ENCODE results near the gene HIVEP2.

HIVEP2 gene

GRCh38 chr6:142845143-142845571, 99.8 kb downstream of the HIVEP2 start:
- peak overlapping the region in 1 of 2 donors; percentile 42 for H3K4me3 ChIP-seq (ENCODE audit: low read depth in 1 of 2, low read length in 2 of 2)
- H3K27me3 ChIP-seq (ENCODE audit: control insufficient read depth in 1 of 2, insufficient read depth in 2 of 2, low read length in 2 of 2), result no peaks in the 10 kb centered on the region
- H3K9me3 ChIP-seq (ENCODE audit: low read length), result no peaks in the 10 kb centered on the region
- peaks cover 37% of the 10 kb centered on the region for H3K4me1 ChIP-seq (ENCODE audit: insufficient read depth, low read length)
- H3K27ac ChIP-seq (ENCODE audit: low read depth, low read length), result peak overlapping the region; percentile 5
- no peaks in the 10 kb centered on the region for H3K36me3 ChIP-seq (ENCODE audit: insufficient read depth, low read length)
- peak overlapping the region; percentile 4 for H3K9ac ChIP-seq (ENCODE audit: low read length)

GRCh38 chr6:142844065-142844755, 100.8 kb downstream of the HIVEP2 start:
- Histone ChIP-seq H3K4me3 (ENCODE audit: low read depth in 1 of 2, low read length in 2 of 2) (no peak overlapping the region), H3K27ac (ENCODE audit: low read depth, low read length) (no peak overlapping the region), H3K9ac (ENCODE audit: low read length) (no peak overlapping the region), H3K9me3 (ENCODE audit: low read length) (no peaks in the 10 kb centered on the region), H3K36me3 (ENCODE audit: insufficient read depth, low read length) (no peaks in the 10 kb centered on the region), H3K4me1 (ENCODE audit: insufficient read depth, low read length) (peaks cover 34% of the 10 kb centered on the region), H3K27me3 (ENCODE audit: control insufficient read depth in 1 of 2, insufficient read depth in 2 of 2, low read length in 2 of 2) (no peaks in the 10 kb centered on the region)

DNA sequence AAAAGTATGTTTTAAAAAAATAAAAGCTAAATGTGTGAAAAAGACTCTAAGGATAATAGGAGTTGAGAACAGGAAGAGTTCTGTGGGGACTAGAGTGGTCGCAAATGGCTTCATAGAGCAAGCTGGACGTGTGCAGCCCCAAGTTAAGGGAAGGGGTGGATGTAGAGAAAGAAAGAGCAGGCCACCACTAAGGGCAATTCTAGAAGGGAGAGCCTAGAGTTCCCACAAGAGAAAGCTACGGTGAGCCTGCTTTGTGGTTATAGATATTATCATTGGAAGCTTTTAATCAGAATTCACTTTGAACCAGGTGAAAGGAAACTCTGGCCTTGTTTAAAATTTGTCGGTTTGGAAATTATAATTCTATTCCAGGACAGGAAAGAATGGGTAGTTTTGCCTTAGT, 101.6 kb downstream of the HIVEP2 start:
- Histone ChIP-seq H3K9me3 (ENCODE audit: low read length) (no peaks in the 10 kb centered on the region), H3K4me3 (ENCODE audit: low read depth in 1 of 2, low read length in 2 of 2) (no peak overlapping the region), H3K27me3 (ENCODE audit: control insufficient read depth in 1 of 2, insufficient read depth in 2 of 2, low read length in 2 of 2) (no peaks in the 10 kb centered on the region), H3K36me3 (ENCODE audit: insufficient read depth, low read length) (no peaks in the 10 kb centered on the region), H3K27ac (ENCODE audit: low read depth, low read length) (no peak overlapping the region), H3K9ac (ENCODE audit: low read length) (no peak overlapping the region), H3K4me1 (ENCODE audit: insufficient read depth, low read length) (peaks cover 34% of the 10 kb centered on the region)

GRCh38 chr6:142842418-142843261, 102.3 kb downstream of the HIVEP2 start:
- peak overlapping the region in 1 of 2 donors; percentile 7 for H3K4me3 ChIP-seq (ENCODE audit: low read depth in 1 of 2, low read length in 2 of 2)
- no peak overlapping the region for H3K9ac ChIP-seq (ENCODE audit: low read length)
- H3K4me1 ChIP-seq (ENCODE audit: insufficient read depth, low read length), result peaks cover 28% of the 10 kb centered on the region
- H3K36me3 ChIP-seq (ENCODE audit: insufficient read depth, low read length), result no peaks in the 10 kb centered on the region
- H3K27ac ChIP-seq (ENCODE audit: low read depth, low read length), result no peak overlapping the region
- no peaks in the 10 kb centered on the region for H3K9me3 ChIP-seq (ENCODE audit: low read length)
- no peaks in the 10 kb centered on the region for H3K27me3 ChIP-seq (ENCODE audit: control insufficient read depth in 1 of 2, insufficient read depth in 2 of 2, low read length in 2 of 2)

DNA sequence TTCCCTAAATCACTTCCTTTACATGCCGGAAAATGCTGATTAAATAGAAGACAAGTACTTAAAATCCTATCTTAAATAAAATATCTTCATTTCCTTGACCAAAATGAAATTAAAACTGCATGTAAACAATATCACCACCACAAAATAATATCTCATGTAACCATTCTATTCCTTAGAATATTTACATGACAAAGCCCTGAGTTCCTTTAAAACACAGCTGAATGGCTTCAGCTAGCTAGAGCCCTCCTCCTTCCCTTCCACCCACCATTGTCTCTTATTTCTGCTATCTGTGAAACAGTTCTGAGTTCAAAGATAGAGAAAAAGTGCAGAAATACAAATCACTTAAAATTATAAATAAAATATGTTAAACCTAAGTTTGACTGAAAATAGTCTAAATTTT, 103.1 kb downstream of the HIVEP2 start:
- no peaks in the 10 kb centered on the region for H3K9me3 ChIP-seq (ENCODE audit: low read length)
- no peak overlapping the region for H3K4me3 ChIP-seq (ENCODE audit: low read depth in 1 of 2, low read length in 2 of 2)
- no peak overlapping the region for H3K27ac ChIP-seq (ENCODE audit: low read depth, low read length)
- peaks cover 22% of the 10 kb centered on the region for H3K4me1 ChIP-seq (ENCODE audit: insufficient read depth, low read length)
- H3K36me3 ChIP-seq (ENCODE audit: insufficient read depth, low read length), result no peaks in the 10 kb centered on the region
- H3K9ac ChIP-seq (ENCODE audit: low read length), result no peak overlapping the region
- no peaks in the 10 kb centered on the region for H3K27me3 ChIP-seq (ENCODE audit: control insufficient read depth in 1 of 2, insufficient read depth in 2 of 2, low read length in 2 of 2)

GRCh38 chr6:142839686-142840040, 105.3 kb downstream of the HIVEP2 start:
- peaks cover 6% of the 10 kb centered on the region for H3K4me1 ChIP-seq (ENCODE audit: insufficient read depth, low read length)
- no peaks in the 10 kb centered on the region for H3K9me3 ChIP-seq (ENCODE audit: low read length)
- peaks cover 3% of the 10 kb centered on the region for H3K36me3 ChIP-seq (ENCODE audit: insufficient read depth, low read length)
- H3K9ac ChIP-seq (ENCODE audit: low read length), result no peak overlapping the region
- no peak overlapping the region for H3K27ac ChIP-seq (ENCODE audit: low read depth, low read length)
- no peaks in the 10 kb centered on the region for H3K27me3 ChIP-seq (ENCODE audit: control insufficient read depth in 1 of 2, insufficient read depth in 2 of 2, low read length in 2 of 2)
- no peak overlapping the region for H3K4me3 ChIP-seq (ENCODE audit: low read depth in 1 of 2, low read length in 2 of 2)

DNA sequence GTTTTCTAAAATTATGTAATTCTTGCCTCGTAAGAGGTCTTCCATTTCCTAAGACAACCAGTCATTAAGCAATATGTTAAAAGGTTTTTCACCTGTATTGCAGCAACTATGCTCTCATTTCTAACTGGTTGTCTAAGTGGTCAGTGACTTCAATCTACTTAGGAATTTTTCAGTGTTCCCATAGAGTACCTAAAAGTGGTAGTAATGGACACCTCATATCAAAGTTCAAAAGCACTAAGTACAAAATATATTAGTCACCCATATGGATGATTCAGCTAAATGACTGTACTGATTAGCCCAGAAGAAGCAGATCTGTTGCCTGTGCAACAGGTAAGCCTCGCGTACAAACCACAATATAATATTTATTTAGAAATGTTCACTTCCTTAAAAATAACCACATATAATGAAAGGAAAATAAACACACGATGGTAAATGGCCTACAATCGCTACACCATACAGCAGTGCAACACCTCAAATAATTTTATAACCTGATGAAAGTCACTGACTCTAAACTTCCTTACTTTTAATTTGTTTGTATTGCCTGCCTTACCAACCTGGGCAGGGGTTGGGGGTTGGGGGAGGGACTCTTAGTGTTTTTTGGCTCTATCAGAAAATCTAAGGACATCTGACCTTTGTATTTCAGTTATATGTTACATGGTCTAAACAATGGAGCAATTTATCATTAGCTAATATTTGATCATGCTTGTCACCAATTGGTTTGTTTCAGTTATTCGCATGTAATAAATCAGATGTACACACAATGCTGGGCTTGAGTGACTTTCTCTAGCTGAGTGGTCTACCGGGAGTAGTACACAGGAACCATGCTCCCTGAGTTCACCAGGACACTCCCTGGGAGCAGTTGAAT, 105.9 kb downstream of the HIVEP2 start:
- no peak overlapping the region for H3K27ac ChIP-seq (ENCODE audit: low read depth, low read length)
- H3K9ac ChIP-seq (ENCODE audit: low read length), result no peak overlapping the region
- peaks cover 3% of the 10 kb centered on the region for H3K36me3 ChIP-seq (ENCODE audit: insufficient read depth, low read length)
- H3K9me3 ChIP-seq (ENCODE audit: low read length), result no peaks in the 10 kb centered on the region
- H3K27me3 ChIP-seq (ENCODE audit: control insufficient read depth in 1 of 2, insufficient read depth in 2 of 2, low read length in 2 of 2), result no peaks in the 10 kb centered on the region
- no peak overlapping the region for H3K4me3 ChIP-seq (ENCODE audit: low read depth in 1 of 2, low read length in 2 of 2)
- no peaks in the 10 kb centered on the region for H3K4me1 ChIP-seq (ENCODE audit: insufficient read depth, low read length)

- Histone ChIP-seq H3K4me1 (ENCODE audit: insufficient read depth, low read length) (no peaks in the 10 kb centered on the region), H3K9me3 (ENCODE audit: low read length) (no peaks in the 10 kb centered on the region), H3K4me3 (ENCODE audit: low read depth in 1 of 2, low read length in 2 of 2) (no peak overlapping the region), H3K27me3 (ENCODE audit: control insufficient read depth in 1 of 2, insufficient read depth in 2 of 2, low read length in 2 of 2) (no peaks in the 10 kb centered on the region), H3K27ac (ENCODE audit: low read depth, low read length) (no peak overlapping the region), H3K9ac (ENCODE audit: low read length) (no peak overlapping the region), H3K36me3 (ENCODE audit: insufficient read depth, low read length) (peaks cover 3% of the 10 kb centered on the region)
Observed at GRCh38 chr6:142835787-142836535, 109.0 kb downstream of the HIVEP2 start.

GRCh38 chr6:142834853-142835252, 110.1 kb downstream of the HIVEP2 start:
- Histone ChIP-seq H3K4me3 (ENCODE audit: low read depth in 1 of 2, low read length in 2 of 2) (no peak overlapping the region), H3K27me3 (ENCODE audit: control insufficient read depth in 1 of 2, insufficient read depth in 2 of 2, low read length in 2 of 2) (no peaks in the 10 kb centered on the region), H3K27ac (ENCODE audit: low read depth, low read length) (no peak overlapping the region), H3K9ac (ENCODE audit: low read length) (no peak overlapping the region), H3K9me3 (ENCODE audit: low read length) (no peaks in the 10 kb centered on the region), H3K36me3 (ENCODE audit: insufficient read depth, low read length) (peaks cover 3% of the 10 kb centered on the region), H3K4me1 (ENCODE audit: insufficient read depth, low read length) (no peaks in the 10 kb centered on the region)

GRCh38 chr6:142833798-142834197, 111.2 kb downstream of the HIVEP2 start:
- no peak overlapping the region for H3K4me3 ChIP-seq (ENCODE audit: low read depth in 1 of 2, low read length in 2 of 2)
- H3K27me3 ChIP-seq (ENCODE audit: control insufficient read depth in 1 of 2, insufficient read depth in 2 of 2, low read length in 2 of 2), result no peaks in the 10 kb centered on the region
- peaks cover 3% of the 10 kb centered on the region for H3K36me3 ChIP-seq (ENCODE audit: insufficient read depth, low read length)
- H3K9me3 ChIP-seq (ENCODE audit: low read length), result no peaks in the 10 kb centered on the region
- no peak overlapping the region for H3K9ac ChIP-seq (ENCODE audit: low read length)
- no peaks in the 10 kb centered on the region for H3K4me1 ChIP-seq (ENCODE audit: insufficient read depth, low read length)
- no peak overlapping the region for H3K27ac ChIP-seq (ENCODE audit: low read depth, low read length)

DNA sequence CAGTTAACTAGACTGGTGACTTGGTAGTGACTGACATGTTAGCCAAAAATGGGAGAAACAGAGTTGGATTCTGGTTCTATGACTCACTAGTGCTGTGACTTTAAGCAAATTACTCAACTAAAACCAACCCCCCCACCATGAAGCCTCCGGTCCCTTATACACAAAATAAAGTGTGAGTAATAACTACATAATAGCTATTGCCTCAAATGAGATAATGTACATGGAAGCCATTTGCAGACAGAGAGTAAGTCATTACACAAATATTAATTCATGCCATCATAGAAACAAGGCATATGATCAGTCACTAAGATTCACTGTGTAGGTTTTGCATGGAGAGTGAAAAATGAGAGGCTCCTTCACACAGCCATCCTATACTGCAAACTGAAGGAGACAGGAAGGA, 111.9 kb downstream of the HIVEP2 start:
- Histone ChIP-seq H3K27ac (ENCODE audit: low read depth, low read length) (no peak overlapping the region), H3K9ac (ENCODE audit: low read length) (no peak overlapping the region), H3K4me1 (ENCODE audit: insufficient read depth, low read length) (peaks cover 3% of the 10 kb centered on the region), H3K4me3 (ENCODE audit: low read depth in 1 of 2, low read length in 2 of 2) (no peak overlapping the region), H3K36me3 (ENCODE audit: insufficient read depth, low read length) (peaks cover 3% of the 10 kb centered on the region), H3K27me3 (ENCODE audit: control insufficient read depth in 1 of 2, insufficient read depth in 2 of 2, low read length in 2 of 2) (no peaks in the 10 kb centered on the region), H3K9me3 (ENCODE audit: low read length) (no peaks in the 10 kb centered on the region)

Data from muscle layer of colon (tissue), 2 donors.